GM12874 (cell line): Measurements from ENCODE around the gene SEPSECS.

Source experiments
- CTCF ChIP-seq: IDR thresholded peaks from 2 replicates; pipeline ENCODE4 v1.5.1; 2011; ENCODE audit warnings: low read depth, mild to moderate bottlenecking, control low read depth, low read length, moderate library complexity; ENCODE audit not compliant: insufficient read depth

The SEPSECS gene

GRCh38 chr4:25165916-25166315 is 5.7 kb upstream of the SEPSECS start:
- no peak for TF ChIP-seq CTCF

GRCh38 chr4:25163196-25163595 is 2.9 kb upstream of the SEPSECS start:
- no peak for TF ChIP-seq CTCF

- TF ChIP-seq CTCF: no peak
These were observed 2.3 kb upstream of the SEPSECS start for GRCh38 chr4:25162566-25162965.

- TF ChIP-seq CTCF: no peak
These were observed 1.3 kb upstream of the SEPSECS start for GRCh38 chr4:25161593-25161950.

GRCh38 chr4:25160714-25161592 is 704 bp upstream of the SEPSECS start:
- TF ChIP-seq CTCF: no peak

- TF ChIP-seq CTCF: no peak
These were observed 1.4 kb downstream of the SEPSECS start for GRCh38 chr4:25158817-25159216.

GRCh38 chr4:25157081-25157480 is 3.2 kb downstream of the SEPSECS start:
- no peak for TF ChIP-seq CTCF
